ENCODE data around the gene SLC5A3. TPM values are rescaled to one million over a fixed set of nuclear protein-coding genes. Genes with fewer than 3 reads are reported as not detected.

Gene SLC5A3
- total and polyA plus RNA-seq, 2 experiments from 2014 or later: 6.2 to 32.7 TPM

DNA sequence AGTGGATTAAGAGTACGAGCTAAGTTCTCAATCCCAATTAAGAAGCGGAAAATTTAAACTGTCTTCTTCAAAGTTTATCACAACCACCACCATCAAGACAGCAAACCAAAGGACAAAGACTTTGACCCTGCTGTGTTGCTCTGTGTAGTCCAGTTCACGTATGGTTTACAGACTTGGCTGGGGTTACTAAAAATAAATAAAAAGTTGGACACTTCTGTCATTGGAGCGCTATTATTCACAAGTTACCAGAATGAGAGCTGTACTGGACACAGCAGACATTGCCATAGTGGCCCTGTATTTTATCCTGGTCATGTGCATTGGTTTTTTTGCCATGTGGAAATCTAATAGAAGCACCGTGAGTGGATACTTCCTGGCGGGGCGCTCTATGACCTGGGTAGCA, 21.6 kb downstream of the SLC5A3 start (continued):
- no peak for TF ChIP-seq EZH2phosphoT487 (IDR thresholded peaks at IDR 0.05; ENCODE audit: unreplicated experiment)

- Mint-ChIP-seq H3K4me1 (peaks cover 40% of the 10 kb centered on the region), H3K9me3 (no peaks in the 10 kb centered on the region), H3K36me3 (ENCODE audit: low read depth) (peaks cover 27% of the 10 kb centered on the region), H3K27ac (no peak overlapping the region), H3K27me3 (ENCODE audit: insufficient read depth, low read depth, poor library complexity) (no peaks in the 10 kb centered on the region), H3K4me3 (no peak overlapping the region)
- no peak overlapping the region for H3K27ac ChIP-seq (ENCODE audit: low read depth)
- no peaks in the 10 kb centered on the region for H3F3A ChIP-seq (replicated peaks; ENCODE audit: low read depth)
- H3K4me2 ChIP-seq: no peak overlapping the region
- no peaks in the 10 kb centered on the region for H3K27me3 ChIP-seq (ENCODE audit: insufficient read depth)
- H2AFZ ChIP-seq: no peak overlapping the region
- no peaks in the 10 kb centered on the region for H3K9me2 ChIP-seq (ENCODE audit: insufficient read depth)
- H3K79me2 ChIP-seq (replicated peaks; ENCODE audit: insufficient read depth): peaks cover 99% of the 10 kb centered on the region
- peaks cover 58% of the 10 kb centered on the region for H4K20me1 ChIP-seq (replicated peaks; ENCODE audit: insufficient read depth)
- H3K4me3 ChIP-seq: no peak overlapping the region
- ATAC-seq: no peak
- no peak for DNase-seq (ENCODE audit: low spot score)
- peaks cover 8% of the 10 kb centered on the region; the same call in 1 of the 2 replicates for H3K36me3 ChIP-seq (ENCODE audit: insufficient read depth)
- peaks cover 27% of the 10 kb centered on the region for H3K4me1 ChIP-seq (ENCODE audit: insufficient read depth)
- TF ChIP-seq ZNF331 (CRISPR knock-in tag; IDR thresholded peaks at IDR 0.05; ENCODE audit: low read depth) (no peak), STAT1 (IDR thresholded peaks at IDR 0.05; ENCODE audit: unreplicated experiment) (no peak), CTCF (conservative IDR thresholded peaks at IDR 0.05; ENCODE audit: low read depth in 2 of 2) (no peak), NANOG (IDR thresholded peaks at IDR 0.05; ENCODE audit: borderline replicate concordance) (no peak), EZH2 (IDR thresholded peaks at IDR 0.05; ENCODE audit: low read depth, unreplicated experiment) (no peak), EZH2phosphoT487 (IDR thresholded peaks at IDR 0.05; ENCODE audit: unreplicated experiment) (no peak)
- TF ChIP-seq, protein P1, sequence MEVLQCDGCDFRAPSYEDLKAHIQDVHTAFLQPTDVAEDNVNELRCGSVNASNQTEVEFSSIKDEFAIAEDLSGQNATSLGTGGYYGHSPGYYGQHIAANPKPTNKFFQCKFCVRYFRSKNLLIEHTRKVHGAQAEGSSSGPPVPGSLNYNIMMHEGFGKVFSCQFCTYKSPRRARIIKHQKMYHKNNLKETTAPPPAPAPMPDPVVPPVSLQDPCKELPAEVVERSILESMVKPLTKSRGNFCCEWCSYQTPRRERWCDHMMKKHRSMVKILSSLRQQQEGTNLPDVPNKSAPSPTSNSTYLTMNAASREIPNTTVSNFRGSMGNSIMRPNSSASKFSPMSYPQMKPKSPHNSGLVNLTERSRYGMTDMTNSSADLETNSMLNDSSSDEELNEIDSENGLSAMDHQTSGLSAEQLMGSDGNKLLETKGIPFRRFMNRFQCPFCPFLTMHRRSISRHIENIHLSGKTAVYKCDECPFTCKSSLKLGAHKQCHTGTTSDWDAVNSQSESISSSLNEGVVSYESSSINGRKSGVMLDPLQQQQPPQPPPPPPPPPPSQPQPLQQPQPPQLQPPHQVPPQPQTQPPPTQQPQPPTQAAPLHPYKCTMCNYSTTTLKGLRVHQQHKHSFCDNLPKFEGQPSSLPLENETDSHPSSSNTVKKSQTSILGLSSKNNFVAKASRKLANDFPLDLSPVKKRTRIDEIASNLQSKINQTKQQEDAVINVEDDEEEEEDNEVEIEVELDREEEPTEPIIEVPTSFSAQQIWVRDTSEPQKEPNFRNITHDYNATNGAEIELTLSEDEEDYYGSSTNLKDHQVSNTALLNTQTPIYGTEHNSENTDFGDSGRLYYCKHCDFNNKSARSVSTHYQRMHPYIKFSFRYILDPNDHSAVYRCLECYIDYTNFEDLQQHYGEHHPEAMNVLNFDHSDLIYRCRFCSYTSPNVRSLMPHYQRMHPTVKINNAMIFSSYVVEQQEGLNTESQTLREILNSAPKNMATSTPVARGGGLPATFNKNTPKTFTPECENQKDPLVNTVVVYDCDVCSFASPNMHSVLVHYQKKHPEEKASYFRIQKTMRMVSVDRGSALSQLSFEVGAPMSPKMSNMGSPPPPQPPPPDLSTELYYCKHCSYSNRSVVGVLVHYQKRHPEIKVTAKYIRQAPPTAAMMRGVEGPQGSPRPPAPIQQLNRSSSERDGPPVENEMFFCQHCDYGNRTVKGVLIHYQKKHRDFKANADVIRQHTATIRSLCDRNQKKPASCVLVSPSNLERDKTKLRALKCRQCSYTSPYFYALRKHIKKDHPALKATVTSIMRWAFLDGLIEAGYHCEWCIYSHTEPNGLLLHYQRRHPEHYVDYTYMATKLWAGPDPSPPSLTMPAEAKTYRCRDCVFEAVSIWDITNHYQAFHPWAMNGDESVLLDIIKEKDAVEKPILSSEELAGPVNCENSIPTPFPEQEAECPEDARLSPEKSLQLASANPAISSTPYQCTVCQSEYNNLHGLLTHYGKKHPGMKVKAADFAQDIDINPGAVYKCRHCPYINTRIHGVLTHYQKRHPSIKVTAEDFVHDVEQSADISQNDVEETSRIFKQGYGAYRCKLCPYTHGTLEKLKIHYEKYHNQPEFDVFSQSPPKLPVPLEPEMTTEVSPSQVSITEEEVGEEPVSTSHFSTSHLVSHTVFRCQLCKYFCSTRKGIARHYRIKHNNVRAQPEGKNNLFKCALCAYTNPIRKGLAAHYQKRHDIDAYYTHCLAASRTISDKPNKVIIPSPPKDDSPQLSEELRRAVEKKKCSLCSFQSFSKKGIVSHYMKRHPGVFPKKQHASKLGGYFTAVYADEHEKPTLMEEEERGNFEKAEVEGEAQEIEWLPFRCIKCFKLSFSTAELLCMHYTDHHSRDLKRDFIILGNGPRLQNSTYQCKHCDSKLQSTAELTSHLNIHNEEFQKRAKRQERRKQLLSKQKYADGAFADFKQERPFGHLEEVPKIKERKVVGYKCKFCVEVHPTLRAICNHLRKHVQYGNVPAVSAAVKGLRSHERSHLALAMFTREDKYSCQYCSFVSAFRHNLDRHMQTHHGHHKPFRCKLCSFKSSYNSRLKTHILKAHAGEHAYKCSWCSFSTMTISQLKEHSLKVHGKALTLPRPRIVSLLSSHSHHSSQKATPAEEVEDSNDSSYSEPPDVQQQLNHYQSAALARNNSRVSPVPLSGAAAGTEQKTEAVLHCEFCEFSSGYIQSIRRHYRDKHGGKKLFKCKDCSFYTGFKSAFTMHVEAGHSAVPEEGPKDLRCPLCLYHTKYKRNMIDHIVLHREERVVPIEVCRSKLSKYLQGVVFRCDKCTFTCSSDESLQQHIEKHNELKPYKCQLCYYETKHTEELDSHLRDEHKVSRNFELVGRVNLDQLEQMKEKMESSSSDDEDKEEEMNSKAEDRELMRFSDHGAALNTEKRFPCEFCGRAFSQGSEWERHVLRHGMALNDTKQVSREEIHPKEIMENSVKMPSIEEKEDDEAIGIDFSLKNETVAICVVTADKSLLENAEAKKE (CRISPR knock-in tag; IDR thresholded peaks at IDR 0.05): no peak
These were observed 24.1 kb downstream of the SLC5A3 start for GRCh38 chr21:34097442-34097841.

All from GM23338 (cell line).